MV-4-11 (cell line): ENCODE data around the gene SACS.
A peak's percentile ranks its signal among the peaks of the same experiment; 100 is the strongest.
"Not testable (repeated sequence)": the region's sequence is repeated elsewhere in the genome, so short reads cannot be mapped to it uniquely, and the experiment has no call there.

Source experiments
- DNase-seq: peaks from one replicate; lab custom pipeline; 2025; lab: John Stamatoyannopoulos, UW

The SACS gene

GRCh38 chr13:23455401-23456185 is 22.1 kb upstream of the SACS start:
- no peak for DNase-seq

GRCh38 chr13:23453132-23453531 is 19.6 kb upstream of the SACS start:
- no peak for DNase-seq

GRCh38 chr13:23450340-23451046 is 17.0 kb upstream of the SACS start:
- DNase-seq = peak; percentile 36

GRCh38 chr13:23449398-23450162 is 16.1 kb upstream of the SACS start:
- DNase-seq = no peak

GRCh38 chr13:23447927-23448326 is 14.4 kb upstream of the SACS start:
- no peak for DNase-seq

GRCh38 chr13:23445794-23446193 is 12.3 kb upstream of the SACS start:
- DNase-seq = no peak

GRCh38 chr13:23443878-23444277 is 10.4 kb upstream of the SACS start:
- no peak for DNase-seq

GRCh38 chr13:23443110-23443509 is 9.6 kb upstream of the SACS start:
- DNase-seq = no peak

GRCh38 chr13:23440821-23441618 is 7.5 kb upstream of the SACS start:
- peak; percentile 13 for DNase-seq

- DNase-seq = not testable (repeated sequence)
Observed at GRCh38 chr13:23440324-23440723, 6.8 kb upstream of the SACS start.

- no peak for DNase-seq
Observed at GRCh38 chr13:23437916-23438315, 4.4 kb upstream of the SACS start.

- no peak for DNase-seq
Observed at GRCh38 chr13:23436680-23437079, 3.2 kb upstream of the SACS start.

- no peak for DNase-seq
Observed at GRCh38 chr13:23434491-23434890, 989 bp upstream of the SACS start.

- DNase-seq = no peak
Observed at GRCh38 chr13:23432626-23433025, 876 bp downstream of the SACS start.

GRCh38 chr13:23430664-23431063 is 2.8 kb downstream of the SACS start:
- DNase-seq = no peak

GRCh38 chr13:23427881-23428528 is 5.5 kb downstream of the SACS start:
- DNase-seq = no peak

- DNase-seq = no peak
Observed at GRCh38 chr13:23427342-23427843, 6.1 kb downstream of the SACS start.

GRCh38 chr13:23421596-23421995 is 11.9 kb downstream of the SACS start:
- DNase-seq = no peak

- no peak for DNase-seq
Observed at GRCh38 chr13:23418776-23419683, 14.5 kb downstream of the SACS start.

- no peak for DNase-seq
Observed at GRCh38 chr13:23414682-23415081, 18.8 kb downstream of the SACS start.
